K562 (cell line): ENCODE results near the gene DALRD3. TPM values are rescaled to one million over a fixed set of nuclear protein-coding genes. Genes with fewer than 3 reads are reported as not detected.

Experiments
- EHMT2 ChIP-seq: fragments of 450-650 bp; IDR thresholded peaks from 2 replicates; pipeline ENCODE4 v1.6.1; 2018; ENCODE audit warnings: antibody characterized with exemption
- EP400 ChIP-seq: fragments of 450-650 bp; IDR thresholded peaks from 2 replicates; pipeline ENCODE4 v1.6.1; 2017; ENCODE audit warnings: antibody characterized with exemption, mild to moderate bottlenecking, moderate library complexity
- ERF ChIP-seq: fragments of 450-650 bp; formaldehyde crosslinking; IDR thresholded peaks from 2 replicates; pipeline ENCODE4 v1.4.0; 2020; ENCODE audit warnings: mild to moderate bottlenecking, mixed read lengths
- GABPA ChIP-seq: fragments of 200-800 bp; sonication (Bioruptor generic); conservative IDR thresholded peaks from 2 replicates; pipeline ENCODE4 v1.6.1; 2016; ENCODE audit warnings: low read depth, missing genetic modification characterization, missing compliant biosample characterization
- GTF2F1 ChIP-seq: IDR thresholded peaks from 2 replicates; pipeline ENCODE4 v1.6.1; 2011; ENCODE audit warnings: low read depth, low read length, improper control_type of control experiment
- HCFC1 ChIP-seq: IDR thresholded peaks from 2 replicates; pipeline ENCODE4 v1.6.1; 2012; ENCODE audit warnings: low read depth, low read length, improper control_type of control experiment
- HDAC3 ChIP-seq: fragments of 450-650 bp; IDR thresholded peaks from 2 replicates; pipeline ENCODE4 v1.6.1; 2018; ENCODE audit warnings: borderline replicate concordance, mild to moderate bottlenecking, moderate library complexity; ENCODE audit not compliant: partially characterized antibody
- HINFP ChIP-seq: fragments of 450-650 bp; conservative IDR thresholded peaks from 2 replicates; pipeline ENCODE4 v1.6.1; 2016; ENCODE audit warnings: missing genetic modification characterization, low read depth, mild to moderate bottlenecking, control low read depth, missing compliant biosample characterization
- HNRNPH1 ChIP-seq: fragments of 200-400 bp; formaldehyde crosslinking; optimal IDR thresholded peaks from 2 replicates; pipeline ENCODE3; 2017; ENCODE audit warnings: low read depth, mild to moderate bottlenecking, low read length, moderate library complexity
- HNRNPK ChIP-seq: fragments of 200-400 bp; formaldehyde crosslinking; IDR thresholded peaks from one replicate; pipeline ENCODE4 v1.6.1; 2018; ENCODE audit warnings: mild to moderate bottlenecking, low read depth, low read length; ENCODE audit not compliant: poor library complexity, severe bottlenecking
- HOXB6 ChIP-seq: fragments of 250-450 bp; sonication (Bioruptor Pico); IDR thresholded peaks from 2 replicates; pipeline ENCODE4 v1.5.1; 2022; ENCODE audit warnings: mild to moderate bottlenecking, borderline replicate concordance
- KAT7 ChIP-seq: sonication (generic); formaldehyde crosslinking; IDR thresholded peaks from 2 replicates; pipeline ENCODE4 v1.8.0; 2022; ENCODE audit warnings: missing genetic modification reagents, mild to moderate bottlenecking, borderline replicate concordance
- KDM1A ChIP-seq, 2 experiments: fragments of 450-650 bp; IDR thresholded peaks; 2 replicates each; pipeline ENCODE4 v1.6.1; 2016; ENCODE audit warnings: mild to moderate bottlenecking in 2 of 2
- MAFK ChIP-seq: IDR thresholded peaks from 2 replicates; pipeline ENCODE4 v1.6.1; 2011; ENCODE audit warnings: low read length, improper control_type of control experiment
- MCM3 ChIP-seq: fragments of 450-650 bp; IDR thresholded peaks from 2 replicates; pipeline ENCODE4 v1.6.1; 2016
- MCM7 ChIP-seq, 2 experiments: fragments of 450-650 bp; IDR thresholded peaks; 2 replicates each; pipeline ENCODE4 v1.6.1; 2016 to 2018
- MIER1 ChIP-seq: fragments of 450-650 bp; IDR thresholded peaks from 2 replicates; pipeline ENCODE4 v1.6.1; 2016; ENCODE audit warnings: antibody characterized with exemption, mild to moderate bottlenecking, low read depth
- PHTF2 ChIP-seq: fragments of 250-450 bp; sonication (Bioruptor Pico); IDR thresholded peaks from 2 replicates; pipeline ENCODE4 v1.5.0; 2021; ENCODE audit warnings: mild to moderate bottlenecking
- POLR2AphosphoS5 ChIP-seq: IDR thresholded peaks from 2 replicates; pipeline ENCODE4 v1.6.1; 2011; ENCODE audit warnings: mild to moderate bottlenecking, low read depth, low read length, moderate library complexity; ENCODE audit not compliant: control insufficient read depth, insufficient read depth
- SMC3 ChIP-seq: conservative IDR thresholded peaks from 2 replicates; pipeline ENCODE4 v1.6.1; 2011; ENCODE audit warnings: low read depth, low read length, improper control_type of control experiment; ENCODE audit not compliant: insufficient read depth
- TCF15 ChIP-seq: fragments of 250-450 bp; sonication (Bioruptor Pico); IDR thresholded peaks from 2 replicates; pipeline ENCODE4 v1.8.0; 2022; ENCODE audit warnings: moderate library complexity, mild to moderate bottlenecking, inconsistent platforms
- ZBTB49 ChIP-seq: sonication (generic); formaldehyde crosslinking; IDR thresholded peaks from 2 replicates; pipeline ENCODE4 v1.8.0; 2022; ENCODE audit warnings: missing genetic modification reagents, mild to moderate bottlenecking, borderline replicate concordance
- ZBTB8A ChIP-seq: fragments of 450-650 bp; IDR thresholded peaks from 2 replicates; pipeline ENCODE4 v1.6.1; 2018; ENCODE audit warnings: mild to moderate bottlenecking, moderate library complexity; ENCODE audit not compliant: partially characterized antibody
- ZKSCAN8 ChIP-seq: fragments of 200-800 bp; sonication (Bioruptor generic); IDR thresholded peaks from 2 replicates; pipeline ENCODE4 v1.6.1; 2016; ENCODE audit warnings: missing genetic modification characterization, missing compliant biosample characterization
- ZNF143 ChIP-seq: sonication (generic); formaldehyde crosslinking; IDR thresholded peaks from 2 replicates; pipeline ENCODE4 v1.9.0; 2022; ENCODE audit warnings: mild to moderate bottlenecking, missing genetic modification reagents
- ZNF696 ChIP-seq: fragments of 250-450 bp; sonication (Bioruptor Pico); conservative IDR thresholded peaks from 2 replicates; pipeline ENCODE4 v1.4.0; 2020; ENCODE audit warnings: mild to moderate bottlenecking, moderate library complexity
- polyA plus RNA-seq, 8 experiments: library from polyadenylated mRNA; depleted of rRNA in 4 of 8; stranded (reverse) in 5 of 8; unstranded in 3 of 8; fragments of >200 nt; fragmentation: Nextera tagmentation in 2 of 8; fragmentation: Illumina TruSeq in 1 of 8; extraction: Ambion mirVana in 2 of 8; extraction: Trizol in 1 of 8; gene quantifications; 2 replicates each; pipeline versions ENCODE4 v1.2.1 to v1.2.3, GENCODE V29; 2011 to 2014; ENCODE audit warnings: inconsistent platforms in 1 of 8, missing spikeins in 1 of 8
- total RNA-seq, 7 experiments: library from RNA; depleted of rRNA in 6 of 7; stranded (reverse); fragments of >200 nt in 6 of 7; fragmentation: Illumina TruSeq in 2 of 7; extraction: Trizol in 2 of 7; gene quantifications; 2 replicates each; pipeline versions ENCODE4 v1.2.1 to v1.2.3, GENCODE V29; 2011 to 2021; ENCODE audit warnings: low replicate concordance in 1 of 7

The DALRD3 gene
- total and polyA plus RNA-seq, 9 of the 15 experiments (the other 6 are each of a cell fraction or from before 2014, with no cell fraction given): 6.6 to 31.3 (median 14.4) TPM

- TF ChIP-seq POLR2AphosphoS5: peak; percentile 97
- 0 out of 2 replicates have a peak, but pooled peaks have one; percentile 84 for TF ChIP-seq GTF2F1
- TF ChIP-seq MIER1: no peak
- no peak for TF ChIP-seq ZBTB49 (CRISPR knock-in tag)
- TF ChIP-seq EHMT2: no peak
- no peak for TF ChIP-seq TCF15 (CRISPR knock-in tag)
- no peak for TF ChIP-seq HNRNPH1
- peak; percentile 95 for TF ChIP-seq EP400
- no peak for TF ChIP-seq MCM7 (IDR thresholded peaks at IDR 0.05)
- TF ChIP-seq KAT7 (CRISPR knock-in tag): peak; percentile 58; the same call in 1 of the 2 replicates
- TF ChIP-seq HCFC1: peak; percentile 57
- no peak for TF ChIP-seq HINFP (tag)
- TF ChIP-seq KDM1A (IDR thresholded peaks at IDR 0.05): no peak
- TF ChIP-seq HDAC3: no peak
- no peak for TF ChIP-seq HOXB6 (CRISPR knock-in tag)
- TF ChIP-seq ZKSCAN8 (CRISPR knock-in tag): no peak
- peak; percentile 96; the same call in 1 of the 2 replicates for TF ChIP-seq ERF (CRISPR knock-in tag)
- no peak for TF ChIP-seq ZNF143
- no peak for TF ChIP-seq MCM3
- no peak for TF ChIP-seq GABPA (tag)
- TF ChIP-seq HNRNPK: no peak
- TF ChIP-seq PHTF2 (CRISPR knock-in tag): no peak
- no peak for TF ChIP-seq ZBTB8A
- TF ChIP-seq ZNF696 (CRISPR knock-in tag): no peak
- TF ChIP-seq MAFK: peak; percentile 37; the same call in 1 of the 2 replicates
- no peak for TF ChIP-seq SMC3
Measured at GRCh38 chr3:49028673-49029562, 10.5 kb upstream of the DALRD3 start, which contains the start of gene IMPDH2 (continued).
